HG02840 (cell line): Measurements from ENCODE around the gene TSC22D3.

Experiments
- ATAC-seq: cut with Tn5 transposase; IDR thresholded peaks from one replicate; pipeline ENCODE4 v1.9.1; 2021; ENCODE audit warnings: mild to moderate bottlenecking, moderate library complexity, moderate number of reproducible peaks; ENCODE audit not compliant: unreplicated experiment, low FRiP score

TSC22D3 gene

DNA sequence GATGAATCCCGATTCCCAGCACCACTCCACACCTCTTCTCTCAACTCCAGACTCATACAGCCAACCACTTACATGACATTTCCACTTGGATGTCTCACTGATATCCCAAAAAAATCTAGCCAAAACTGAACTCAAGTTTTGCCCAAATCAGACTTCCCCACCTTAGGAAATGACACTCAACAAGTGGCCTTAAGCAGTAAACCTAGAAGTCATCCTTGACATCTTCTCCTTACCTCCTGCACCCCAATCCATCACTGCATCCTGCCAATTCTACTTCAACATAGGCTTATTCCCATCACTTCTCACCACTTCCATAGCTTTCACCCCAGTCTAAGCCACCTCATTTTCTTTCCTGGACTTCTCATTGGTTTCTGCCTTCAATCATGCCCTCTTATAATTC, 108.2 kb downstream of the TSC22D3 start:
- no peak for ATAC-seq

GRCh38 chrX:107666931-107667330, 108.7 kb downstream of the TSC22D3 start:
- ATAC-seq: no peak
